ENCODE results near the gene NOL9.

The NOL9 gene

GRCh38 chr1:6486433-6487011 lies 67.8 kb downstream of the NOL9 start:
- peak; percentile 75 for DNase-seq

- no peak for DNase-seq
Measured at GRCh38 chr1:6485168-6486101, 68.9 kb downstream of the NOL9 start.

GRCh38 chr1:6484826-6485167 lies 69.5 kb downstream of the NOL9 start:
- no peak for DNase-seq

- DNase-seq: no peak
Measured at GRCh38 chr1:6483761-6484117, 70.6 kb downstream of the NOL9 start.

GRCh38 chr1:6483017-6483760 lies 71.1 kb downstream of the NOL9 start:
- no peak for DNase-seq

- DNase-seq: no peak
Measured at GRCh38 chr1:6481820-6482219, 72.5 kb downstream of the NOL9 start.

GRCh38 chr1:6477039-6477820 lies 77.1 kb downstream of the NOL9 start:
- DNase-seq: no peak

GRCh38 chr1:6476483-6476882 lies 77.8 kb downstream of the NOL9 start:
- no peak for DNase-seq

GRCh38 chr1:6475381-6476133 lies 78.8 kb downstream of the NOL9 start:
- DNase-seq: peak; percentile 69

GRCh38 chr1:6474815-6475282 lies 79.5 kb downstream of the NOL9 start:
- no peak for DNase-seq

- DNase-seq: no peak
Measured at GRCh38 chr1:6473974-6474814, 80.1 kb downstream of the NOL9 start.

GRCh38 chr1:6473156-6473555 lies 81.2 kb downstream of the NOL9 start:
- no peak for DNase-seq

GRCh38 chr1:6472391-6472790 lies 81.9 kb downstream of the NOL9 start:
- DNase-seq: no peak

GRCh38 chr1:6471970-6472368 lies 82.3 kb downstream of the NOL9 start:
- no peak for DNase-seq
